ENCODE data around the gene MOV10L1.
"Not testable (repeated sequence)": the region's sequence is repeated elsewhere in the genome, so short reads cannot be mapped to it uniquely, and the experiment has no call there.

MOV10L1 gene

DNA sequence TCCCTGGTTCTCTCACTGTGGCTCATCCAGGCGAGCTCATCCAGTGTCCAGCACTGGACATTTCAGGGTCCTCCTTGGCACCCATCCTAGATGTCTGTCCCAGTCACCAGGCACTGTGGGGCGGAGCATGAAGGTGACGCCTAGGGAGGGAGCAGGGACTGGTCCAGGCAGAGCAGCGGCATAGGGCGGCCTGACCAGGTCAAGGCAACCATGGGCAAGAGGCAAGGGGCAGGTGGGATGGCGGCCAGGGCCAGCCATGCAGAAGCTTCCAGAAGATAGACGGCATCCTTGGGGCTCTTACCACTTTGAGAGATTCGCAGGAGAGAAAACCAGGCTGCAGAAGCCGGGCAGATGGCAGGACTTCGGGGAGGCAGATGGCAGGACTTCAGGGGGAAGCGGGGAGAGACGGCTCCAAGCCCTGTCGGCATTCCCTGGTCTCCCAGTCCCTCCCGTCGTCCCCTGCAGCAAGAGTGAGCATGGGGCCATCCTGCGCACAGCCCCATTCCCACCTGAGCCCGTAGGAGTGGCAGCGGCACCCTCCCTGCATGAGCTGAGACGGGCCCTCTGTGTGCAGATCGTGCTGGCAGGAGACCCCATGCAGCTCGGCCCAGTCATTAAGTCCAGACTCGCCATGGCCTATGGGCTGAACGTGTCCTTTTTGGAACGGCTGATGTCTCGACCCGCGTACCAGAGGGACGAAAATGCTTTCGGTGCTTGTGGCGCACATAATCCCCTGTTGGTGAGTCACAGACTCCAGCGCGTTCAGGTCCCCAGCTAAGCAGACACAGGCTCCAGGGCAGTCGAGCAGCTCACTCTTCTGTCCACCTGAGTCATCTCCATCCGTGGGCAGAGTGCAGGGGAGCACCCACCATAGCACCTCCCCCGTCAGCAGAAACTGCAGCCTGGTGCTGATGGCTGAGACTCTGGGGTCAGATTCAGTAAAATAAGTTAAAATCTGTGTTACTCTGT, 60.6 kb downstream of the MOV10L1 start:
- Mint-ChIP-seq H3K36me3 (no peaks in the 10 kb centered on the region), H3K4me3 (no peak overlapping the region), H3K9me3 (no peaks in the 10 kb centered on the region), H3K27ac (no peak overlapping the region), H3K27me3 (peaks cover 36% of the 10 kb centered on the region), H3K4me1 (no peaks in the 10 kb centered on the region)
- no peak for DNase-seq
- CTCF ChIA-PET = interaction anchor here (0.6 to 3.6 kb wide), 4 partner anchors 13 to 88 kb away, joined by 3 to 14 read pairs (median 6); no protein-coding TSS in a partner anchor

DNA sequence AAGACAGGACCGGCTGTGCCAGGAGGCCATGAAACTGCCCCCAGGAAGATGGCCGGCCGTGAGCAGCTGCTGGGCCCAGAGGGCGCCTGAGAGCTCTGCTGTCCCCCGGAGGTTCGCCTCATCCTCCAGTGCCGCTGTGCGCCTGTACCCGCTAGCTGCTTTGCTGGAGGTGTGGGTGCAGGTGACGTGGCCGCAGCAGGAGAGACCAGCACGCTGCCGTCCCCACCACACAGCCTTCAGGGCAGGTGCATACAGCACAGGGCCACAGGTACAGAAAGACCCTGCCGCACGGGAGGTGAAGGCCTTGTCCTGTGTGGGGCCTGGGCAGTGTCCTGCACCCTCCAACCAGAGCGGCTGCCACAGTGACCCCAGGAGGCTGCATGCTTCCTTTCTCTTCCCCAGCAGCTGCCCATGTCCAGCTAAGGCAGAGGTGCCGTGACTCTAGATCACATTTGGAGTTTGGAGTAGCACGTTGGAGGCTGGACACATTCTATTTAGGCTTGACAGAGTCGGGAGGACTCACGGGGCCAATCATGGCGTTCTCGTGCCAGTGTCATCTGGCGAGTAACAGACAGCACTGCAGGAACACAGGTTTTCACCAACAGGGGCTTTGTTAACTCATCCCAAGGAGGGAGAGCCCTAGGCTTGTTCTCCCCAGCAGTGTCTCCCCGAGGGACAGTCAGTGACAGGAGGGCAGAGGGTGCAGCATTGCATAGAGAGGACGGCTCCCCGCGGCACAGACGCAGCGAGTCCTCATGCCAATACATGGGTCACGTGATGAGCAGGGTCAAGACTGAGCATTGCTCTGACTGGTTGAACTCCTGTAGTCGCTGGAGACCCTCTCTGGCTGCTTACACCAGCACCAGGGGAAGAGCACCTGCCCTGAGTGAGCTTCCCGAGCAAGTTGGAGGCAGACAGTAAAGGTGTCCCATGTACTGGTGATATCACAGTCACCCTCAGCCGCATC, 62.0 kb downstream of the MOV10L1 start:
- no peaks in the 10 kb centered on the region for H3K4me1 Mint-ChIP-seq
- DNase-seq = no peak
- H3K4me3 Mint-ChIP-seq = no peak overlapping the region
- CTCF ChIA-PET = interaction anchor here (1.1 kb wide), 1 partner anchor 8 kb away, joined by 4 read pairs; no protein-coding TSS in a partner anchor
- no peaks in the 10 kb centered on the region for H3K36me3 Mint-ChIP-seq
- H3K9me3 Mint-ChIP-seq = no peaks in the 10 kb centered on the region
- H3K27me3 Mint-ChIP-seq = peaks cover 36% of the 10 kb centered on the region
- no peak overlapping the region for H3K27ac Mint-ChIP-seq

- H3K27me3 Mint-ChIP-seq = peaks cover 40% of the 10 kb centered on the region
- H3K9me3 Mint-ChIP-seq = no peaks in the 10 kb centered on the region
- no peak overlapping the region for H3K4me3 Mint-ChIP-seq
- no peaks in the 10 kb centered on the region for H3K4me1 Mint-ChIP-seq
- DNase-seq = no peak
- CTCF ChIA-PET = interaction anchor here (1.1 kb wide), 1 partner anchor 10 kb away, joined by 4 read pairs; no protein-coding TSS in a partner anchor
- H3K27ac Mint-ChIP-seq = no peak overlapping the region
- no peaks in the 10 kb centered on the region for H3K36me3 Mint-ChIP-seq
Measured at GRCh38 chr22:50153056-50153755, 63.4 kb downstream of the MOV10L1 start.

GRCh38 chr22:50153756-50154140, 63.9 kb downstream of the MOV10L1 start:
- CTCF ChIA-PET = no interaction called here

GRCh38 chr22:50157709-50158375, 68.0 kb downstream of the MOV10L1 start:
- Mint-ChIP-seq H3K36me3 (no peaks in the 10 kb centered on the region), H3K4me3 (no peak overlapping the region), H3K27me3 (peaks cover 48% of the 10 kb centered on the region), H3K4me1 (no peaks in the 10 kb centered on the region), H3K27ac (no peak overlapping the region), H3K9me3 (no peaks in the 10 kb centered on the region)
- DNase-seq = no peak
- CTCF ChIA-PET = no interaction called here

More at GRCh38 chr22:50153756-50154140, 63.9 kb downstream of the MOV10L1 start:
- DNase-seq = no peak
- Mint-ChIP-seq H3K27ac (no peak overlapping the region), H3K4me3 (no peak overlapping the region), H3K27me3 (peaks cover 44% of the 10 kb centered on the region), H3K9me3 (no peaks in the 10 kb centered on the region), H3K4me1 (no peaks in the 10 kb centered on the region), H3K36me3 (no peaks in the 10 kb centered on the region)

DNA sequence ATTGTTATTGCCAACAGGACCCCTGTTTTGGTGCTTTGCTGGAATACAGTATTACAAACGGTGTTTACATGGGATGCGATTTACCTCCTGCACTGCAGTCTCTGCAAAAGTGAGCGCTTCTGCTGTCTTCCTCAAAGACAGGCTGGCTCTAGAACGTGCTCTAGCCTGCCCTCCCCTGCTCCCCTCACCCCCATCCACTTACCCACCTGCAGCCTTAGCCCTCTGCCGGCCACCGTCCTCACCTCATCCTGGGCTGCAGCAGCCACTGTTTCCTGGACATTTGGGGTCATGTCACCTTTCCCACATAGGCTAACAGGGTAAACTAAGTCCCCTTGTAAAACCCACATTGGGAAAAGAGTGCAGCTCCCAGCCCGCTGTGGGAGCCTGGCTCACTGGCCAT, 71.1 kb downstream of the MOV10L1 start:
- H3K4me1 Mint-ChIP-seq = no peaks in the 10 kb centered on the region
- no peaks in the 10 kb centered on the region for H3K9me3 Mint-ChIP-seq

GRCh38 chr22:50161508-50162390, 71.9 kb downstream of the MOV10L1 start:
- Mint-ChIP-seq H3K4me1 (no peaks in the 10 kb centered on the region), H3K27ac (no peak overlapping the region), H3K36me3 (no peaks in the 10 kb centered on the region), H3K4me3 (no peak overlapping the region), H3K27me3 (peaks cover 56% of the 10 kb centered on the region), H3K9me3 (no peaks in the 10 kb centered on the region)
- CTCF ChIA-PET = no interaction called here
- no peak for DNase-seq

More for the DNA sequence above, 71.1 kb downstream of the MOV10L1 start:
- DNase-seq = no peak
- H3K27me3 Mint-ChIP-seq = peaks cover 51% of the 10 kb centered on the region
- no peak overlapping the region for H3K27ac Mint-ChIP-seq
- CTCF ChIA-PET = no interaction called here
- no peak overlapping the region for H3K4me3 Mint-ChIP-seq
- H3K36me3 Mint-ChIP-seq = no peaks in the 10 kb centered on the region

DNA sequence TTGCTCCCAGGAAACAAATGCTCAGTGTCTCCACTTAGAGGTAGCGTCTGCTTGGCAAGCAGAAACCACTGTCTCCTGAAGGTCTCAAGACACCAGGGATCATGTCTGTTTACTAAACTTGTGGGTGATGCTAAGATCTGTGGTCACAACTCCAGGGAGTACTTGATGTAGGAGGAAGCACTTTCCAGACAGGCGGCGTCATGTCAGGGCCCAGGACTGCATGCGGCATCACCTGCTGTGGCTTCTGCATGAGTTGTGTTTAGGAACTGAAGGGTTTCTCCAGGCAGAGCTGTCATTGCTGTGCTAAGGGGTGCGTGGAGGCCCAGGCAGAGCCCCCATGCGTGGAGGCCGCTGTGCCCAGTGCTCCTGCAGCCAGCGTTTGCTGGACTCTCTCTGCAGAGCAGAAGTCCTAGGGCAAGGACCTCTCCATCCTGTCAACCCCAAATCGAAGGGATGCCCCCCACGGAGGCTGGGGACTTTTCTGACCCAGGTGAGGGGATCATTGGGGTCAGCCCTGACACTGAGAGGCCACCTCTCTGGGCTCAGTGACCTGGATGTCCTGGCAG, 72.7 kb downstream of the MOV10L1 start:
- no peak for DNase-seq
- H3K4me1 Mint-ChIP-seq = no peaks in the 10 kb centered on the region
- CTCF ChIA-PET = no interaction called here
- H3K27me3 Mint-ChIP-seq = peaks cover 61% of the 10 kb centered on the region
- H3K36me3 Mint-ChIP-seq = no peaks in the 10 kb centered on the region
- no peaks in the 10 kb centered on the region for H3K9me3 Mint-ChIP-seq
- H3K4me3 Mint-ChIP-seq = no peak overlapping the region
- no peak overlapping the region for H3K27ac Mint-ChIP-seq

GRCh38 chr22:50165436-50166123, 75.8 kb downstream of the MOV10L1 start:
- DNase-seq = no peak
- Mint-ChIP-seq H3K9me3 (no peaks in the 10 kb centered on the region), H3K36me3 (peaks cover 2% of the 10 kb centered on the region)

DNA sequence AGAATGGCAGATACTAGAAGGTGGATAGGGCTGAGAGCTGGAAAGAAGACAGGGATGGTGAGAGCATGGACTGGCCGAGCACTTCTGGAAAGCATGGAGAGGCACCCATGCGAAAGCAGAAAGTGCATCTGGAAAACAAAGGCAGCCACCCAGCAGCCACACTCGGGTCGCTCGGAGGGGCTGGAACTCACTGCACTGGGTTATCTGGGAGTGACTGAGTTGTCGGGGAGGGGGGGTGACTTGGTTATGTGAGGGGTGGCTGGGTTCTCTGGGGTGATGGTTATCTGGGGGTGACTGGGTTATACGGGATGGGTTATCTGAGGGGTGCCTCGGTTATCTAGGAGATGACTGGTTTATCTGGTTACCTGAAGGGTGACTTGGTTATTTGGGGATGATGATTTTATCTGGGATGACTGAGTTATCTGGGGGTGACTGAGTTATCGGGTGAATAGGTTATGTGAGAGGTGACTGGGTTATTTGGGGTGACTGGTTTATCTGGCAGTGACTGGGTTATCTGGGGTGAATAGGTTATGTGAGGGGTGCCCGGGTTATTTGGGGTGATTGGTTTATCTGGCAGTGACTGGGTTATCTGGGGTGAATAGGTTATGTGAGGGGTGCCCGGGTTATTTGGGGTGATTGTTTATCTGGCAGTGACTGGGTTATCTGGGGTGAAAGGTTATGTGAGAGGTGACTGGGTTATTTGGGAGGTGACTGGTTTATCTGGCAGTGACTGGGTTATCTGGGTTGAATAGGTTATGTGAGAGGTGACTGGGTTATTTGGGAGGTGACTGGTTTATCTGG, 78.1 kb downstream of the MOV10L1 start:
- H3K27me3 Mint-ChIP-seq = peaks cover 63% of the 10 kb centered on the region
- H3K4me1 Mint-ChIP-seq = peaks cover 4% of the 10 kb centered on the region
- H3K9me3 Mint-ChIP-seq = no peaks in the 10 kb centered on the region
- H3K27ac Mint-ChIP-seq = no peak overlapping the region
- H3K4me3 Mint-ChIP-seq = no peak overlapping the region
- DNase-seq = no peak
- peaks cover 2% of the 10 kb centered on the region for H3K36me3 Mint-ChIP-seq
- CTCF ChIA-PET = no interaction called here

More at GRCh38 chr22:50165436-50166123, 75.8 kb downstream of the MOV10L1 start:
- CTCF ChIA-PET = no interaction called here
- Mint-ChIP-seq H3K27me3 (peaks cover 61% of the 10 kb centered on the region), H3K4me3 (no peak overlapping the region), H3K4me1 (peaks cover 2% of the 10 kb centered on the region), H3K27ac (no peak overlapping the region)

DNA sequence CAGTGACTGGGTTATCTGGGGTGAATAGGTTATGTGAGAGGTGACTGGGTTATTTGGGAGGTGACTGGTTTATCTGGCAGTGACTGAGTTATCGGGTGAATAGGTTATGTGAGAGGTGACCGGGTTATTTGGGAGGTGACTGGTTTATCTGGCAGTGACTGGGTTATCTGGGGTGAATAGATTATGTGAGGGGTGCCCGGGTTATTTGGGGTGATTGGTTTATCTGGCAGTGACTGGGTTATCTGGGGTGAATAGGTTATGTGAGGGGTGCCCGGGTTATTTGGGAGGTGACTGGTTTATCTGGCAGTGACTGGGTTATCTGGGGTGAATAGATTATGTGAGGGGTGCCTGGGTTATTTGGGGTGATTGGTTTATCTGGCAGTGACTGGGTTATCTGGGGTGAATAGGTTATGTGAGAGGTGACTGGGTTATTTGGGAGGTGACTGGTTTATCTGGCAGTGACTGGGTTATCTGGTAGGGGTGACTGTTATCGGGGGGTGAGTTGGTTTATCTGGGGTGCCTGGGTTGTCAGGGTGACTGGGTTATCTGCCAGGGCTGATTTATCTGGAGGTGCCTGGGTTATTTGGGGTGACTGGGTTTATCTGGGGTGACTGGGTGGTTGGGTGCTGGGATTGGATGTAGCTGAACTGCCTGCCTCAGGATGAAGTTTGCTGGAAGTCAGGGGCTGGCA, 78.8 kb downstream of the MOV10L1 start:
- CTCF ChIA-PET = interaction anchor here (0.9 kb wide), 1 partner anchor 20 kb away, joined by 3 read pairs; no protein-coding TSS in a partner anchor
- Mint-ChIP-seq H3K27ac (peak overlapping the region; percentile 3), H3K4me3 (peak overlapping the region; percentile 64), H3K27me3 (peaks cover 69% of the 10 kb centered on the region)
- not testable (repeated sequence) for H3K4me1 Mint-ChIP-seq, H3K9me3 Mint-ChIP-seq, DNase-seq, H3K36me3 Mint-ChIP-seq

All from activated naive CD4-positive, alpha-beta T cell treated with anti-CD3 and anti-CD28 coated beads, Interleukin-2, amount 10 ng/mL, durations not matched to agents 7 days and 5 days (primary cell).